ENCODE measurements around the gene ATP6V1A. TPM values are rescaled to one million over a fixed set of nuclear protein-coding genes. Genes with fewer than 3 reads are reported as not detected.
A peak's percentile ranks its signal among the peaks of the same experiment; 100 is the strongest.

The ATP6V1A gene
- total RNA-seq, 1 experiment from 2014 or later, result 73.4 TPM

GRCh38 chr3:113764698-113765097 lies 17.9 kb downstream of the ATP6V1A start:
- no peak overlapping the region for H2BK12ac ChIP-seq (ENCODE audit: insufficient read length, low read depth, low read length)
- H3K9ac ChIP-seq (ENCODE audit: extremely low read depth, insufficient read length, low read length), result no peak overlapping the region
- Mint-ChIP-seq H3K4me3 (no peak overlapping the region), H3K27ac (0 out of 7 replicates have a peak overlapping the region, but pooled peaks of 1 of the 3 experiments have one; percentile 57), H3K4me1 (no peaks in the 10 kb centered on the region), H3K9me3 (no peaks in the 10 kb centered on the region), H3K27me3 (ENCODE audit: low read depth) (no peaks in the 10 kb centered on the region), H3K36me3 (ENCODE audit: insufficient read depth in 1 of 3, low read depth in 3 of 3) (no peaks in the 10 kb centered on the region)
- H3K27ac ChIP-seq (ENCODE audit: insufficient read length, low read depth, low read length), result no peak overlapping the region
- no peak overlapping the region for H3K56ac ChIP-seq (ENCODE audit: insufficient read length, low read depth, low read length)
- H2BK15ac ChIP-seq (ENCODE audit: low read depth, low read length), result no peak overlapping the region
- no peaks in the 10 kb centered on the region for H3K23me2 ChIP-seq (ENCODE audit: insufficient read length, low read depth, low read length, poor library complexity, severe bottlenecking)
- H2BK120ac ChIP-seq (ENCODE audit: low read depth, low read length, poor library complexity, severe bottlenecking), result no peak overlapping the region
- no peak overlapping the region for H2BK20ac ChIP-seq (ENCODE audit: low read depth, low read length, poor library complexity, severe bottlenecking)
- H3K4me1 ChIP-seq (ENCODE audit: insufficient read depth, low read length), result no peaks in the 10 kb centered on the region
- no peak overlapping the region for H3K23ac ChIP-seq (ENCODE audit: insufficient read length, low read depth, low read length)
- no peak overlapping the region for H3K14ac ChIP-seq (ENCODE audit: insufficient read depth, low read length)
- no peaks in the 10 kb centered on the region for H4K20me1 ChIP-seq (ENCODE audit: control insufficient read depth, insufficient read depth, insufficient read length)
- H4K91ac ChIP-seq (ENCODE audit: insufficient read length, low read depth, low read length), result no peak overlapping the region
- no peaks in the 10 kb centered on the region for H3K79me1 ChIP-seq (ENCODE audit: insufficient read depth, low read depth, low read length, poor library complexity, severe bottlenecking)
- H3T11ph ChIP-seq (ENCODE audit: low read length), result no peak overlapping the region
- no peak overlapping the region for H2AK5ac ChIP-seq (ENCODE audit: insufficient read length, low read length)
- no peak overlapping the region for H2AFZ ChIP-seq (ENCODE audit: low read length)
- no peak overlapping the region for H3K4me2 ChIP-seq (ENCODE audit: insufficient read depth, insufficient read length, low read length)
- no peak overlapping the region for H4K8ac ChIP-seq (replicated peaks; ENCODE audit: insufficient read length, low read depth, low read length)
- H2BK5ac ChIP-seq (ENCODE audit: insufficient read length, low read length), result no peak overlapping the region
- H3K79me2 ChIP-seq (ENCODE audit: insufficient read depth, low read length), result no peaks in the 10 kb centered on the region
- H3K4ac ChIP-seq (ENCODE audit: low read depth, low read length), result no peak overlapping the region
- no peak overlapping the region for H3K18ac ChIP-seq (ENCODE audit: insufficient read length, low read depth, low read length)
- no peak overlapping the region for H4K5ac ChIP-seq (ENCODE audit: insufficient read length, low read depth, low read length)
- DNase-seq, result no peak
- H3K9me3 ChIP-seq (ENCODE audit: control insufficient read depth, low read depth, low read length), result no peaks in the 10 kb centered on the region
- H3K27me3 ChIP-seq (ENCODE audit: insufficient read depth, low read length), result no peaks in the 10 kb centered on the region
- no peak for TF ChIP-seq CTCF (conservative IDR thresholded peaks at IDR 0.05)
- no CpG with 5 or more reads among the region's 2 CpGs for WGBS (ENCODE audit: extremely low coverage, insufficient read length, low lambda C conversion rate)
